HG02571 (cell line): ENCODE measurements around the gene GUK1.
"Not testable (repeated sequence)": the region's sequence is repeated elsewhere in the genome, so short reads cannot be mapped to it uniquely, and the experiment has no call there.

Experiments used
- ATAC-seq: cut with Tn5 transposase; IDR thresholded peaks from one replicate; pipeline ENCODE4 v1.9.1; 2021; ENCODE audit warnings: mild to moderate bottlenecking, moderate library complexity; ENCODE audit not compliant: unreplicated experiment

GUK1 gene

GRCh38 chr1:228161866-228162265 is 21.8 kb downstream of the GUK1 start:
- ATAC-seq: no peak

- no peak for ATAC-seq
Observed at GRCh38 chr1:228162286-228163006, 22.4 kb downstream of the GUK1 start.

DNA sequence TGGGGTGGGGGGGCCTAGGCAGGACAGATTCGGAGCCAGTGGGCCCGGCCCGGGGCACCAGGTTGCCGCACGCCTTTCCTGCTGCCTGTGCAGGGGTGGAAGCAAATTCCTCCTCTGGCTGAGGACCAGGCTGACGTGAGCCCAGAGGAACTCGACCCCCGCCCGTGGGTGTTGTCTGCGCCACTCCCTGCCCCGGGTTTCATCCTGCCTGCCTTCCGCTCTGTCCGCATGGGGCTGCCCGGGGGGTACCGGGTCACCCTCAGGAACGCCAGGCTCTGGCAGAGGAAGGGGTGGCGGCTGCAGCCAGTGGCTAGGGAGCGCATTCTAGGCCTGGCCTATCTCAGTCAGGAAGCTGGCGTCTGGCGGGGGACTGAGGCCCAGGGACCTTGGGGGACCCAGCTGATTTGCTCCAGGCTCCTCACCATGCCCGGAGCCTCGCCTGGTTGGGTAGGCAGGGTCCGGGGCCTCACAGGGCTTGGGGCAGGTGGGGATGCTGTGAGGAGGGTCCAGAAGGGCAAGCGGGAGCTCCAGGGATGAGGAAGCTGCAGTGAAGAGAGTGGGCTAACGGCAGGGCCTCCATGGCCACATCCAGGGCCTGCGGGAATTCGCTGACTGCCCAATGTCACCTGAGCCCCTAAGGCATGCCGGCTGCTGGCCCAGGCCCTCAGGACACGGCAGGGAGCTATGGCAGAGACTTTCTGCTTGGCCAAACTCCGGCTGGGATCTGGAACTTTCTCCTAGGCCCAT is 23.1 kb downstream of the GUK1 start:
- no peak for ATAC-seq

DNA sequence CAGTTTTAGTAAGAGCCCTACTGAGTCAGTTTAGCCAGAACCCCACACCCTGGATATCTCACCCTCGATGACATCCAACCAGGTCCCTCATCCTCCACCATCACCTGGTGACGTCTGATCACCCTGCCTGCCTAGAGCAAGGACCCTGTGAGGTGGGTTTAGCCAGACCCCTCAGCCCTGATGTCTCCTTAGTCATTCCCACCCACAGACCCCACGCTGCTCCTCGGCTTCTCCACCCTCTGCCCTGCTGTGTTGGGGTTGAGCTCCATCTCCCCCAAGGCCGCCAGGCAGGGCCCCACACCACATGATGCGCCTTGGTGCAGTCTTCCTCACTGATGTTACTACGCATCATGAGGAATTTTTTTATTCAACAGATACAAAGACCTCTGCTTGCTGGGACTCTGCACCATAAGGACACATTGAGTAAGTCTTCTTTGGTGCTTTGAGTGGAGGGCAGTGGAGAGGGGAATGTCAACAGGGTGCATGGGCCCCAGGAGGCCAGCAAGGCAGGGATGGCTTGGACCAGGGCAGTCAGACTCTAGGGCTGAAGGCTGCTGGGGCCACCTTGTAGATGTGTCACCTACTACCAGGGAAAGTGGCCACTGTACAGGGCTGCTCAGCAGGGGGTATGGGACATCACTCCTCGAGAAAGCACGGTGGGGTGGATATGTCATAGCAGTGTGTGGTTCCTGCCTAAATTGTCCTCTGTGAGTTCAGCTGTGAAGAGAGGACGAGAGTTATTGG is 23.9 kb downstream of the GUK1 start:
- no peak for ATAC-seq

DNA sequence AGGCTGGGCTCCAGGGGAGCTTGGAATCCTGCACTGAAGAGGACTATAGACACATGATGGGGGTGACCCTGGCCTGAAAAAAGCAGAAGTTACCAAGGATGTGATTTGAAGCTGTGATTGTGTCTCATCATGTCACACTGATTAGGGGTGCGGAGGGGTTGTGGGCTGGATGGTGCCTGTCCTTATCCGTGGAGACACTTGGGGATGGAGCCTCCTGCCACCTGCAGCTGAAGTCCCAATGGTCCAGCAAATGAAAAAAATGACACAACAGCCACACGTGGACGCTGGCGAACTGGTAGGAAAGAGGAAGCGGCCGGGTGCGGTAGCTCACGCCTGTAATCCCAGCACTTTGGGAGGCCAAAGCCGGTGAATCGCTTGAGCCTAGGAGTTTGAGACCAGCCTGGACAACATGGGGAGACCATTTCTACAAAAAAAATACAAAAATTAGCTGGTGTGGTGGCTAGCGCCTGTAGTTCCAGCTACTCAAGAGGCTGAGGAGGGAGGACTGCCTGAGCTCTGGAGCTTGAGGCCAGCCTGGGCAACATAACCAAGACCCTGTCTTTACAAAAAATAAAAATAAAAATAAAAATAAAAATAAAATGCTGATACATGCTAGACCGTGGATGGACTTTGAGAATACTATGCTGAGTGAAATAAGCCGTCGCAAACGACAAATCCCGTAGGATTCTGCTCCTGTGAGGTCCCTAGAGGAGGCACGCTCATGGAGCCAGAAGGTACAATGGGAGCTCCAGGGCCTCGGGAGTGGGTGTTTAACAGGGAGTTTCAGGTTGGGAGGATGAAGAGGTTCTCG is 24.7 kb downstream of the GUK1 start:
- ATAC-seq: no peak

DNA sequence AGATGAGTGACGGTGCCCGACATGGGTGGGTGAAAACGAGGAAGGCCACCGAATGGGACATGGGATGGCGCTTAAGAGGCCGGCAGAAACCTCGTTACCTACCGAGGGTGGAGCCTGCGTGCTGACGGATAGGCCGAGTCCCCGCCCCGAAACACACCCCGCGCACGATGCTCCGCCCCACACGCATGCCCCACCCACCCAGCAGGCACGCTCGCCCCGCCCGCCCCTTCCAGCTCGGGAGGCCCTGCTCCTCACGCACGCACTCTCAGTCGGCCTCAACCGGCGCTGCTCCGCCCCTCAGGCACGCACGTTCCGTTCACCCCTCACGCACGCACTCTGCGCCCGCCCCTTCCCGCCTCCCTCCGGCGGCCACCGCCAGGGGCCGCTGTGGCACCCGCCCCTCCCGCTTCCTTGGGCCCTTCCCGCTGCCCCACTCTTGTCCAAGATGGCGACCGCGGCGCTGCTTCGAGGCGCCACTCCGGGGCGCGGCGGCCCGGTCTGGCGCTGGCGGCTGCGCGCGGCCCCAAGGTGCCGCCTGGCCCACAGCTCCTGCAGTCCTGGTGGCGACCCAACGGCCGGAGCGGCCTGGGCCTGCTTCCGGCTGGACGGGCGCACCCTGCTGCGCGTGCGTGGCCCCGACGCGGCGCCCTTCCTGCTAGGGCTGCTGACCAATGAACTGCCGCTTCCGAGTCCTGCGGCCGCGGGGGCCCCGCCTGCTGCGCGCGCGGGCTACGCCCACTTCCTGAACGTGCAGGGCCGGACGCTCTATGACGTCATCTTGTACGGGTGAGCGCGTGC is 25.5 kb downstream of the GUK1 start, which contains the start of gene IBA57:
TSS of gene IBA57 (plus strand) at position 433 of the 798 bp plus-strand sequence. CDS start at position 446, 13 bp downstream.
- peak; percentile 77 for ATAC-seq

DNA sequence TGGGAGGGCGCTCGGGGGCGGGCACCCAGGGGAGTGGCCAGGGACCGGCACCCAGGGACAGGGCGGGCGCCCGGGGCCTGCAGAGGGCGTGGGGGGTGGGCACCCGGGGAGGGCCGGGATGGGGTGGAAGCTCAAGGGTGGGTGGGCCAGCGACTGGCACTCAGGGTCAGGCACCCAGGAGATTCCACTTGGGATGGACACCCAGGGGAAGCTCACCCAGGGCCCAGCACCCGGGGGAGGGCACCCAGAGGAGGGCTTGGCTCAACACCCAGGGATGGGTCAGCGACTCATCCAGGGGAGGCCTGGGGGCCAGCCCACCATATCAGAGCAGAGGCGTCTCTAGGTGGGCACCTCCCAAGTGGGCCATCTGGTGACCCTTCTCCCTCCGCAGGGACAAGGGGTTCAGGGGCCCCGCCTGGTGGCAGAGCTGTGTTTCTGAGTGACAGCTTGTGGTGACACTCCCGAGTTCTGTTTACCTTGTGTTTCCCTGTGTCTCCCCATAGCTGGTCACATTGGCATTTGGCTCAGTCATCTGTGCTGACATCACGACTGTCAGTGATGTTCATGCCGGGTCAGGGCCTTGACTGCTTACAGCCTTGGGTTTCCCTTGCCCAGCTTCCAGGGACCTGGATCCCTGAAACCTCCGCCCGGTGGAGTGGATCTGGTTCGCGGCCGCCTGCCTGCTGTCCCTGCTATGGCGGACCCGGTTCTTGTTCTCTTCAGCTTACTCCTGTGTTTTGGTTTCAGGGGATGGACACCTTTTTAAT is 26.3 kb downstream of the GUK1 start:
- ATAC-seq: peak; percentile 6

DNA sequence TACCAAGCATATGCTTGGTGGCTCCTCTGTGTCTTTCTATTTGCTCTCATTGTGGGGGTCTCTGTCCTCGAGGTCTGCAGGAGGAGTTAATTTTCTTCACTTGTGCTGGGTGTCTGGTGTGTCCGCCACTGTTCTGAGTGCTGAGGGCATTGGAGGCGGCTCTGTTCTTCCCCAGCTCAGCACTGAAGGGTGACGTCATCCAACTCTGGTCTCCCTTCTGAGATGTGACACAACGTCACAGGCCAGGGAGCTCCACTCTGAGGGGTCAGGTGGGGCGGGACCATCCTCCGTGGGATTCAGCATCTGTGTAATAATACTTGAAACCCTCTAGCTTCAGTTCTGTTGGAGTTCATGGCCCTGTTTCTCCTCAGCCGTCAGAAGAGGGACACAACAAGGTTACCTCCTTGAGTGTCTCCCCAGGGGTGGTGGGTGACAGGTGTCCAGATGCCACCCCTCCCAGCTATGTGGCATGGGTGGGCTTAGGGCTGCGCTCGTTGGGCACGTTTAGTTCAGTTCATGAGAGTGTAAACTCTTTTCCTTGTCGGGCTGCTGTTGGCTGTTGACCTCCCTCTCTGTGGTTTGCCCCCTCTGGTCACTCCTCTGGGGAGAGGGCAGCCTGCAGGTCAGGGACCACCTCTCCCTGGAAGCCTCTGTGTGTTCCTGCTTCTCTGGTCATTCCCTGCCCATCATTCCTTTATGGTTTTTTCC is 28.6 kb downstream of the GUK1 start:
- ATAC-seq: no peak

- no peak for ATAC-seq
Observed at GRCh38 chr1:228169345-228169744, 29.3 kb downstream of the GUK1 start.

GRCh38 chr1:228170666-228171065 is 30.6 kb downstream of the GUK1 start:
- ATAC-seq: no peak

- ATAC-seq: no peak
Observed at GRCh38 chr1:228171221-228171891, 31.3 kb downstream of the GUK1 start.

DNA sequence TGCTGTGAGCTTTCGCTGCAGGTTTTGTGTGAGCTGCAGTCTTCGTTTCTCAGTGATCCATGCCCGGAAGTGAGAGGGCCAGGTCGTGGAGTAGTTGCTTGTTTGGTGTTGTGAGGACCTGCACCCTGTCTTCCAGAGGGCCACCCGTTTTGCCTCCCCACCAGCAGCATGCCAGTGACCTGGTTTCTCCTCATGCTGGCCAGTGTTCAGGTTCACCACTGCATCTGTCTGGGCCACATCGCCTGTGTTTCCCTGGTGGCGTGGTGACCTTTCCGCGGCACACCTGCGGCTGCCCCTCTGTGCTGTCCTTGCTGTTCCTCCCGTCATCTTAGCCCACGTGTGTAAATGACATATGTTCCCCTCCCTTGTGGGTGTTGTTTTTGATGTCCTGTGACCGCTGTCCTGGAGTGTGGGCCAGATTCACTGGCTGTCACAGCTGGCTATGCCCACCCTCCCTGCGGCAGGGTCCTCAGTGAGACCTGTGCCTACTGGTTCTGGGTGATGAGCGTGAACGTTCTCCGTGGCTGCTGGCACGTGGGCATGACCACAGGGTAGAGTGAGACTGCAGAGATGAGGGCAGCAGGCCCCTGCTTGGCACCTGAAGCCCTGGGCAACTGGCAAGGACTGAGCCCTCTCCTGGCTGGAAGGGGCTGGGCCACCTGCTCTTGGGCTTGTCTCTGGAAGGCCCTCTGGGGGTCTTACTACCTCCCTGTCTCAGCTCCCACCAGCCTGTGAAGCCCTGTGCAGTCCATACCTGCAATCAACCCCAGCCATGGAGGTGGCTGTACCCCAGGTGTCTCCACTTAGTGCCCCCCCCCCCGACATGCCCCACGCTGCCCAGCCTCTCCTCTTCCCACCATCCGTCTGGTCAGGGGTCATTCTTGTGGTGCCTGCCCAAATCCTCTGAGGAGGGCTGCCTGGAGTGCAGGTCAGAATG is 32.8 kb downstream of the GUK1 start:
- ATAC-seq: no peak

DNA sequence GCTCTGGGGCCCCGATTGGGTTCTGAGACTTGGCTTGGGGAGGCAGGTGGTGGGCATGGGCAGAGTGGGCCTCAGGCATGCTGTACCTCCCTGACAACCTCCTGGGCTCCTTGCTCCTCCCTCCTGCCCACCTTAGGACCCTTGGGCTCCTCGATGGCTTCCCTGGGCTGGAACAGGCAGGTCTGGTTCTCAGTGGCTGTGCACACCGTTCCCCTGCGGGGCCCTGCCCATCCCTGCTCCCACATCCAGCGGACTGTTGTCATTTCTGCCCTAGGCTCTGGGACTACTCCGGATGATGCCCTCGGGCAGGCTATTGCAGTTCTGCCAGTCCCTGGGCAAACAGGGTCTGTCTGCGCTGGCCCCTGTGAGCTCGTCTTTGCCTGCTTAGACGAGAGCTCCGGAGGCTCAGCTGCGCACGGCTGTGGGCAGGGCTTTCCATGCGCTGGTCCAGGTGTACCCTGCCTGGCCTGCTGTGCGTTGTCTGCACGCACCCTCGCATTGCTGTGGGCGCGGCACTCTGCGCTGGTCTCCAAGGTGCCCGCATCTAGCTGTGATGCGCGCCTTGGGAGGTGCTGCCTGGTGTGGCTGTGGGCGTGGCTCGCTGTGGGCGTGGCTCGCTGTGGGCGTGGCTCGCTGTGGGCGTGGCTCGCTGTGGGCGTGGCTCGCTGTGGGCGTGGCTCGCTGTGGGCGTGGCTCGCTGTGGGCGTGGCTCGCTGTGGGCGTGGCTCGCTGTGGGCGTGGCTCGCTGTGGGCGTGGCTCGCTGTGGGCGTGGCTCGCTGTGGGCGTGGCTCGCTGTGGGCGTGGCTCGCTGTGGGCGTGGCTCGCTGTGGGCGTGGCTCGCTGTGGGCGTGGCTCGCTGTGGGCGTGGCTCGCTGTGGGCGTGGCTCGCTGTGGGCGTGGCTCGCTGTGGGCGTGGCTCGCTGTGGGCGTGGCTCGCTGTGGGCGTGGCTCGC is 33.7 kb downstream of the GUK1 start:
- not testable (repeated sequence) for ATAC-seq

GRCh38 chr1:228174482-228175315 is 34.6 kb downstream of the GUK1 start:
- ATAC-seq: no peak
